GM12878 (cell line): ENCODE results near the gene DPYSL3. TPM values are rescaled to one million over a fixed set of nuclear protein-coding genes. Genes with fewer than 3 reads are reported as not detected.

ENCODE experiments used
- ATAC-seq: fragments of 200-7000 bp; cut with Tn5 transposase; 3 replicates; pipeline ENCODE4 v1.9.1; 2020; ENCODE audit warnings: mild to moderate bottlenecking, moderate library complexity
- BruUV-seq: library from RNA; stranded (reverse); fragments of 400-500 nt; replicated peaks from 2 replicates; lab custom pipeline; 2021; lab: Mats Ljungman, UMichigan
- CTCF ChIA-PET: fragments of 300-600 bp; sonication (Branson Sonifier 250); formaldehyde crosslinking; extraction: SDS; loops from one replicate; lab custom pipeline; 2021; ENCODE audit warnings: inconsistent platforms; lab: Yijun Ruan, JAX
- POLR2A ChIA-PET: fragments of 350-600 bp; formaldehyde crosslinking; extraction: SDS; loops from one replicate; lab custom pipeline; 2021; ENCODE audit warnings: inconsistent platforms; lab: Charles Lee
- RAD21 ChIA-PET: fragments of 300-600 bp; sonication (Branson Sonifier 250); formaldehyde crosslinking; loops from one replicate; lab custom pipeline; 2023; ENCODE audit warnings: antibody characterized with exemption; ENCODE audit not compliant: unreplicated experiment; lab: Charles Lee
- SMC1A ChIA-PET: fragments of 300-600 bp; sonication (Branson Sonifier 250); formaldehyde crosslinking; loops from one replicate; lab custom pipeline; 2023; ENCODE audit not compliant: unreplicated experiment, uncharacterized antibody; lab: Charles Lee
- DNase-seq: peaks from one replicate; pipeline ENCODE4 v3.0.0-alpha.2; 2011; ENCODE audit warnings: low read depth, low spot score
- FAIRE-seq: peaks from 3 replicates; lab custom pipeline; 2011; peaks lifted over from hg19 to GRCh38; lab: Jason Lieb, UNC
- H2AFZ ChIP-seq: 2 replicates; pipeline ENCODE4 v1.6.0; 2011; ENCODE audit warnings: low read depth, low read length, control low read depth; ENCODE audit not compliant: control insufficient read depth
- H3K27ac ChIP-seq: 2 replicates; pipeline ENCODE4 v1.5.1; 2011; ENCODE audit warnings: control low read depth; ENCODE audit not compliant: control insufficient read depth, insufficient read depth
- H3K27me3 ChIP-seq, 2 experiments: replicated peaks in 1 of 2; 2 replicates each; pipeline versions ENCODE4 v1.6.0 to v1.6.1; 2011; ENCODE audit warnings: low read length in 1 of 2; ENCODE audit not compliant: control insufficient read depth in 2 of 2, insufficient read depth in 2 of 2
- H3K36me3 ChIP-seq, 2 experiments: 2 replicates each; pipeline ENCODE4 v1.5.1; 2011; ENCODE audit warnings: low read length in 1 of 2; ENCODE audit not compliant: control insufficient read depth in 2 of 2, insufficient read depth in 2 of 2
- H3K4me1 ChIP-seq: 2 replicates; pipeline ENCODE4 v1.6.1; 2011; ENCODE audit warnings: mild to moderate bottlenecking, low read length, moderate library complexity, mixed read lengths; ENCODE audit not compliant: control insufficient read depth, insufficient read depth
- H3K4me2 ChIP-seq: 2 replicates; pipeline ENCODE4 v1.6.0; 2011; ENCODE audit warnings: control low read depth; ENCODE audit not compliant: control insufficient read depth, insufficient read depth
- H3K4me3 ChIP-seq: fragments of 200-600 bp; sonication (generic); 2 replicates; pipeline ENCODE4 v1.5.1; 2016
- H3K79me2 ChIP-seq: 2 replicates; pipeline ENCODE4 v1.6.0; 2011; ENCODE audit warnings: low read length; ENCODE audit not compliant: control insufficient read depth, insufficient read depth
- H3K9ac ChIP-seq: 2 replicates; pipeline ENCODE4 v1.8.0; 2011; ENCODE audit warnings: low read length, control low read depth, mixed read lengths; ENCODE audit not compliant: control insufficient read depth, insufficient read depth
- H3K9me3 ChIP-seq: replicated peaks from 3 replicates; pipeline ENCODE4 v1.5.1; 2011; ENCODE audit warnings: mild to moderate bottlenecking, low read length; ENCODE audit not compliant: control insufficient read depth, insufficient read depth
- H4K20me1 ChIP-seq: 2 replicates; pipeline ENCODE4 v1.6.0; 2011; ENCODE audit not compliant: control insufficient read depth, insufficient read depth
- BMI1 ChIP-seq: fragments of 450-650 bp; IDR thresholded peaks from 2 replicates; pipeline ENCODE4 v1.6.1; 2016; ENCODE audit warnings: mild to moderate bottlenecking, moderate library complexity, borderline replicate concordance
- EP300 ChIP-seq, 2 experiments: fragments of 150-350 bp in 1 of 2; IDR thresholded peaks; 2 replicates each; pipeline ENCODE4 v1.6.1; 2011 to 2012; ENCODE audit warnings: low read depth in 2 of 2, low read length in 2 of 2, borderline replicate concordance in 1 of 2, improper control_type of control experiment in 1 of 2, inconsistent platforms in 1 of 2; ENCODE audit not compliant: control insufficient read depth in 1 of 2
- HDGF ChIP-seq: fragments of 450-650 bp; IDR thresholded peaks from 2 replicates; pipeline ENCODE4 v1.6.1; 2016; ENCODE audit warnings: antibody characterized with exemption
- RAD51 ChIP-seq: fragments of 450-650 bp; IDR thresholded peaks from 2 replicates; pipeline ENCODE4 v1.6.1; 2016; ENCODE audit warnings: moderate library complexity, mild to moderate bottlenecking, inconsistent platforms
- ZNF384 ChIP-seq: IDR thresholded peaks from 2 replicates; pipeline ENCODE4 v1.6.1; 2012; ENCODE audit warnings: low read depth, mild to moderate bottlenecking, low read length, improper control_type of control experiment, borderline replicate concordance
- WGBS: methylation state at CpG from one replicate; pipeline ENCODE4 v1.1.6; 2016; ENCODE audit warnings: low lambda C conversion rate; ENCODE audit not compliant: insufficient replicate concordance, insufficient coverage; ENCODE audit errors: missing lambda C conversion rate; 5-methylcytosine and 5-hydroxymethylcytosine counted together
- in situ Hi-C: fragments of 300-500 bp; cut with MboI; formaldehyde crosslinking; loops from 9 replicates; pipeline ENCODE4 v1.14.3; 2018; ENCODE audit warnings: mixed read lengths
- intact Hi-C: fragments of 100-400 bp; cut with micrococcal nuclease; formaldehyde crosslinking; loops from one replicate; pipeline ENCODE4 v1.14.2; 2022; ENCODE audit not compliant: unreplicated experiment
- polyA plus RNA-seq, 11 experiments: library from polyadenylated mRNA; depleted of rRNA in 4 of 11; unstranded in 6 of 11; stranded (reverse) in 5 of 11; fragments of >200 nt; fragmentation: Nextera tagmentation in 4 of 11; fragmentation: Illumina TruSeq in 1 of 11; extraction: Ambion mirVana in 4 of 11; extraction: Trizol in 1 of 11; gene quantifications; 1 replicate in 1 of 11; 2 replicates in 10 of 11; pipeline versions ENCODE4 v1.2.1 to v1.2.3, GENCODE V29; 2011 to 2016; ENCODE audit warnings: inconsistent platforms in 2 of 11, missing spikeins in 2 of 11, low read depth in 1 of 11
- total RNA-seq, 4 experiments: library from RNA; depleted of rRNA in 3 of 4; stranded (reverse); fragments of >200 nt in 3 of 4; fragmentation: Illumina TruSeq in 1 of 4; extraction: Trizol in 1 of 4; gene quantifications; 2 replicates each; pipeline versions ENCODE4 v1.2.1 to v1.2.3, GENCODE V29; 2013 to 2021
- TF ChIP-seq, protein P1 (sequence below): fragments of 450-650 bp; IDR thresholded peaks from 2 replicates; pipeline ENCODE4 v1.6.1; 2017; ENCODE audit warnings: mild to moderate bottlenecking, moderate library complexity
- TF ChIP-seq, protein P2 (sequence below), 3 experiments: IDR thresholded peaks in 2 of 3; conservative IDR thresholded peaks in 1 of 3; 2 replicates each; pipeline ENCODE4 v1.5.1; 2011; ENCODE audit warnings: low read depth in 3 of 3, low read length in 3 of 3, mild to moderate bottlenecking in 3 of 3, control low read depth in 2 of 3, moderate library complexity in 2 of 3, inconsistent platforms in 1 of 3, mixed read lengths in 1 of 3; ENCODE audit not compliant: control insufficient read depth in 2 of 3, insufficient read depth in 1 of 3; ENCODE audit errors: extremely low read depth in 1 of 3
- TF ChIP-seq, protein P3 (sequence below): fragments of 450-650 bp; IDR thresholded peaks from 2 replicates; pipeline ENCODE4 v1.6.1; 2017; ENCODE audit warnings: low read depth, mild to moderate bottlenecking, moderate library complexity
- TF ChIP-seq, protein P4 (sequence below): IDR thresholded peaks from 2 replicates; pipeline ENCODE4 v1.6.1; 2012; ENCODE audit warnings: low read depth, low read length, improper control_type of control experiment
- TF ChIP-seq, protein P5 (sequence below): fragments of 450-650 bp; IDR thresholded peaks from 2 replicates; pipeline ENCODE4 v1.6.1; 2017; ENCODE audit warnings: mild to moderate bottlenecking, moderate library complexity

DPYSL3 gene
- total and polyA plus RNA-seq, 10 of the 15 experiments (the other 5 are each of a cell fraction or from before 2014, with no cell fraction given), result 0.08 to 1.5 (median 0.45) TPM; not detected in 1

DNA sequence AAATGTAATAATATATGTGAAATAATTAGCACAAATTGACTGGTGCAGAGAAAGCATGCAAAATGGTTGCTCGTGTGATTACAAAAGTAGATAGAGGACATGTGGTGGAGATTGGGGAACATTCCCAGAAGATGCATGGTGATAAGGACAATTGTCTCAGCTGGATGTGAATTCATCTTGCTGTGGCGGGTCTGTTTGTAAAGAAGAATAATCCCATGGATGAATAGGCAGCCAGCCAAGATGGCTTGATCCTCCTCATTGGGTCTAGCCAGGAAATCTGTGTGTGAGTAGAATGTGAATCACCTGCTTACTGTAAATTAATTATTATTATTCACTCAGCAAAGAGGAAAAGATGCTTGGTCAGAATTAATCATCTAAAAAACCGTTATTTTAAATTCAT, 12.6 kb upstream of the DPYSL3 start:
- Histone ChIP-seq H3K27me3 (no peaks in the 10 kb centered on the region), H3K4me3 (no peak overlapping the region), H4K20me1 (no peaks in the 10 kb centered on the region), H3K4me2 (no peak overlapping the region), H3K79me2 (no peaks in the 10 kb centered on the region), H3K9ac (no peak overlapping the region), H3K9me3 (no peaks in the 10 kb centered on the region), H3K36me3 (no peaks in the 10 kb centered on the region), H3K4me1 (no peaks in the 10 kb centered on the region), H3K27ac (no peak overlapping the region), H2AFZ (no peak overlapping the region)
- intact Hi-C loops (no loop called here), in situ Hi-C loops (no loop called here)
- SMC1A ChIA-PET, result interaction anchor here (1.1 kb wide), 1 partner anchor 10 kb away, joined by 3 read pairs; no protein-coding TSS in a partner anchor
- WGBS, result 1% methylated on average over 3 of the region's 3 CpGs
- CTCF ChIA-PET, result no interaction called here
- no peak for ATAC-seq
- DNase-seq, result no peak
- POLR2A ChIA-PET, result no interaction called here
- no peak for FAIRE-seq
- RAD21 ChIA-PET, result no interaction called here
- BruUV-seq, result no TSS peak
- TF ChIP-seq, protein P1, sequence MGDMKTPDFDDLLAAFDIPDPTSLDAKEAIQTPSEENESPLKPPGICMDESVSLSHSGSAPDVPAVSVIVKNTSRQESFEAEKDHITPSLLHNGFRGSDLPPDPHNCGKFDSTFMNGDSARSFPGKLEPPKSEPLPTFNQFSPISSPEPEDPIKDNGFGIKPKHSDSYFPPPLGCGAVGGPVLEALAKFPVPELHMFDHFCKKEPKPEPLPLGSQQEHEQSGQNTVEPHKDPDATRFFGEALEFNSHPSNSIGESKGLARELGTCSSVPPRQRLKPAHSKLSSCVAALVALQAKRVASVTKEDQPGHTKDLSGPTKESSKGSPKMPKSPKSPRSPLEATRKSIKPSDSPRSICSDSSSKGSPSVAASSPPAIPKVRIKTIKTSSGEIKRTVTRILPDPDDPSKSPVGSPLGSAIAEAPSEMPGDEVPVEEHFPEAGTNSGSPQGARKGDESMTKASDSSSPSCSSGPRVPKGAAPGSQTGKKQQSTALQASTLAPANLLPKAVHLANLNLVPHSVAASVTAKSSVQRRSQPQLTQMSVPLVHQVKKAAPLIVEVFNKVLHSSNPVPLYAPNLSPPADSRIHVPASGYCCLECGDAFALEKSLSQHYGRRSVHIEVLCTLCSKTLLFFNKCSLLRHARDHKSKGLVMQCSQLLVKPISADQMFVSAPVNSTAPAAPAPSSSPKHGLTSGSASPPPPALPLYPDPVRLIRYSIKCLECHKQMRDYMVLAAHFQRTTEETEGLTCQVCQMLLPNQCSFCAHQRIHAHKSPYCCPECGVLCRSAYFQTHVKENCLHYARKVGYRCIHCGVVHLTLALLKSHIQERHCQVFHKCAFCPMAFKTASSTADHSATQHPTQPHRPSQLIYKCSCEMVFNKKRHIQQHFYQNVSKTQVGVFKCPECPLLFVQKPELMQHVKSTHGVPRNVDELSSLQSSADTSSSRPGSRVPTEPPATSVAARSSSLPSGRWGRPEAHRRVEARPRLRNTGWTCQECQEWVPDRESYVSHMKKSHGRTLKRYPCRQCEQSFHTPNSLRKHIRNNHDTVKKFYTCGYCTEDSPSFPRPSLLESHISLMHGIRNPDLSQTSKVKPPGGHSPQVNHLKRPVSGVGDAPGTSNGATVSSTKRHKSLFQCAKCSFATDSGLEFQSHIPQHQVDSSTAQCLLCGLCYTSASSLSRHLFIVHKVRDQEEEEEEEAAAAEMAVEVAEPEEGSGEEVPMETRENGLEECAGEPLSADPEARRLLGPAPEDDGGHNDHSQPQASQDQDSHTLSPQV, result no peak
- TF ChIP-seq RAD51 (no peak), HDGF (no peak), BMI1 (no peak), ZNF384 (no peak), EP300 (IDR thresholded peaks at IDR 0.05; ENCODE audit: borderline replicate concordance in 1 of 2, control insufficient read depth in 1 of 2, low read depth in 2 of 2, low read length in 2 of 2) (no peak)
- TF ChIP-seq, protein P2, sequence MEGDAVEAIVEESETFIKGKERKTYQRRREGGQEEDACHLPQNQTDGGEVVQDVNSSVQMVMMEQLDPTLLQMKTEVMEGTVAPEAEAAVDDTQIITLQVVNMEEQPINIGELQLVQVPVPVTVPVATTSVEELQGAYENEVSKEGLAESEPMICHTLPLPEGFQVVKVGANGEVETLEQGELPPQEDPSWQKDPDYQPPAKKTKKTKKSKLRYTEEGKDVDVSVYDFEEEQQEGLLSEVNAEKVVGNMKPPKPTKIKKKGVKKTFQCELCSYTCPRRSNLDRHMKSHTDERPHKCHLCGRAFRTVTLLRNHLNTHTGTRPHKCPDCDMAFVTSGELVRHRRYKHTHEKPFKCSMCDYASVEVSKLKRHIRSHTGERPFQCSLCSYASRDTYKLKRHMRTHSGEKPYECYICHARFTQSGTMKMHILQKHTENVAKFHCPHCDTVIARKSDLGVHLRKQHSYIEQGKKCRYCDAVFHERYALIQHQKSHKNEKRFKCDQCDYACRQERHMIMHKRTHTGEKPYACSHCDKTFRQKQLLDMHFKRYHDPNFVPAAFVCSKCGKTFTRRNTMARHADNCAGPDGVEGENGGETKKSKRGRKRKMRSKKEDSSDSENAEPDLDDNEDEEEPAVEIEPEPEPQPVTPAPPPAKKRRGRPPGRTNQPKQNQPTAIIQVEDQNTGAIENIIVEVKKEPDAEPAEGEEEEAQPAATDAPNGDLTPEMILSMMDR (IDR thresholded peaks at IDR 0.05 in 2 of 3, conservative IDR thresholded peaks at IDR 0.05 in 1 of 3; ENCODE audit: control insufficient read depth in 2 of 3, extremely low read depth in 1 of 3, insufficient read depth in 1 of 3, low read depth in 3 of 3, low read length in 3 of 3), result no peak
- TF ChIP-seq, protein P3, sequence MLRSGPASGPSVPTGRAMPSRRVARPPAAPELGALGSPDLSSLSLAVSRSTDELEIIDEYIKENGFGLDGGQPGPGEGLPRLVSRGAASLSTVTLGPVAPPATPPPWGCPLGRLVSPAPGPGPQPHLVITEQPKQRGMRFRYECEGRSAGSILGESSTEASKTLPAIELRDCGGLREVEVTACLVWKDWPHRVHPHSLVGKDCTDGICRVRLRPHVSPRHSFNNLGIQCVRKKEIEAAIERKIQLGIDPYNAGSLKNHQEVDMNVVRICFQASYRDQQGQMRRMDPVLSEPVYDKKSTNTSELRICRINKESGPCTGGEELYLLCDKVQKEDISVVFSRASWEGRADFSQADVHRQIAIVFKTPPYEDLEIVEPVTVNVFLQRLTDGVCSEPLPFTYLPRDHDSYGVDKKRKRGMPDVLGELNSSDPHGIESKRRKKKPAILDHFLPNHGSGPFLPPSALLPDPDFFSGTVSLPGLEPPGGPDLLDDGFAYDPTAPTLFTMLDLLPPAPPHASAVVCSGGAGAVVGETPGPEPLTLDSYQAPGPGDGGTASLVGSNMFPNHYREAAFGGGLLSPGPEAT, result no peak
- TF ChIP-seq, protein P4, sequence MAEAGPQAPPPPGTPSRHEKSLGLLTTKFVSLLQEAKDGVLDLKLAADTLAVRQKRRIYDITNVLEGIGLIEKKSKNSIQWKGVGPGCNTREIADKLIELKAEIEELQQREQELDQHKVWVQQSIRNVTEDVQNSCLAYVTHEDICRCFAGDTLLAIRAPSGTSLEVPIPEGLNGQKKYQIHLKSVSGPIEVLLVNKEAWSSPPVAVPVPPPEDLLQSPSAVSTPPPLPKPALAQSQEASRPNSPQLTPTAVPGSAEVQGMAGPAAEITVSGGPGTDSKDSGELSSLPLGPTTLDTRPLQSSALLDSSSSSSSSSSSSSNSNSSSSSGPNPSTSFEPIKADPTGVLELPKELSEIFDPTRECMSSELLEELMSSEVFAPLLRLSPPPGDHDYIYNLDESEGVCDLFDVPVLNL, result no peak
- TF ChIP-seq, protein P5, sequence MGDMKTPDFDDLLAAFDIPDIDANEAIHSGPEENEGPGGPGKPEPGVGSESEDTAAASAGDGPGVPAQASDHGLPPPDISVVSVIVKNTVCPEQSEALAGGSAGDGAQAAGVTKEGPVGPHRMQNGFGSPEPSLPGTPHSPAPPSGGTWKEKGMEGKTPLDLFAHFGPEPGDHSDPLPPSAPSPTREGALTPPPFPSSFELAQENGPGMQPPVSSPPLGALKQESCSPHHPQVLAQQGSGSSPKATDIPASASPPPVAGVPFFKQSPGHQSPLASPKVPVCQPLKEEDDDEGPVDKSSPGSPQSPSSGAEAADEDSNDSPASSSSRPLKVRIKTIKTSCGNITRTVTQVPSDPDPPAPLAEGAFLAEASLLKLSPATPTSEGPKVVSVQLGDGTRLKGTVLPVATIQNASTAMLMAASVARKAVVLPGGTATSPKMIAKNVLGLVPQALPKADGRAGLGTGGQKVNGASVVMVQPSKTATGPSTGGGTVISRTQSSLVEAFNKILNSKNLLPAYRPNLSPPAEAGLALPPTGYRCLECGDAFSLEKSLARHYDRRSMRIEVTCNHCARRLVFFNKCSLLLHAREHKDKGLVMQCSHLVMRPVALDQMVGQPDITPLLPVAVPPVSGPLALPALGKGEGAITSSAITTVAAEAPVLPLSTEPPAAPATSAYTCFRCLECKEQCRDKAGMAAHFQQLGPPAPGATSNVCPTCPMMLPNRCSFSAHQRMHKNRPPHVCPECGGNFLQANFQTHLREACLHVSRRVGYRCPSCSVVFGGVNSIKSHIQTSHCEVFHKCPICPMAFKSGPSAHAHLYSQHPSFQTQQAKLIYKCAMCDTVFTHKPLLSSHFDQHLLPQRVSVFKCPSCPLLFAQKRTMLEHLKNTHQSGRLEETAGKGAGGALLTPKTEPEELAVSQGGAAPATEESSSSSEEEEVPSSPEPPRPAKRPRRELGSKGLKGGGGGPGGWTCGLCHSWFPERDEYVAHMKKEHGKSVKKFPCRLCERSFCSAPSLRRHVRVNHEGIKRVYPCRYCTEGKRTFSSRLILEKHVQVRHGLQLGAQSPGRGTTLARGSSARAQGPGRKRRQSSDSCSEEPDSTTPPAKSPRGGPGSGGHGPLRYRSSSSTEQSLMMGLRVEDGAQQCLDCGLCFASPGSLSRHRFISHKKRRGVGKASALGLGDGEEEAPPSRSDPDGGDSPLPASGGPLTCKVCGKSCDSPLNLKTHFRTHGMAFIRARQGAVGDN, result no peak
